GM18508 (cell line): ENCODE results near the gene STK17A.

Experiments used
- ATAC-seq: cut with Tn5 transposase; IDR thresholded peaks from one replicate; pipeline ENCODE4 v1.9.1; 2021; ENCODE audit warnings: moderate number of reproducible peaks; ENCODE audit not compliant: insufficient read depth, unreplicated experiment

The STK17A gene

DNA sequence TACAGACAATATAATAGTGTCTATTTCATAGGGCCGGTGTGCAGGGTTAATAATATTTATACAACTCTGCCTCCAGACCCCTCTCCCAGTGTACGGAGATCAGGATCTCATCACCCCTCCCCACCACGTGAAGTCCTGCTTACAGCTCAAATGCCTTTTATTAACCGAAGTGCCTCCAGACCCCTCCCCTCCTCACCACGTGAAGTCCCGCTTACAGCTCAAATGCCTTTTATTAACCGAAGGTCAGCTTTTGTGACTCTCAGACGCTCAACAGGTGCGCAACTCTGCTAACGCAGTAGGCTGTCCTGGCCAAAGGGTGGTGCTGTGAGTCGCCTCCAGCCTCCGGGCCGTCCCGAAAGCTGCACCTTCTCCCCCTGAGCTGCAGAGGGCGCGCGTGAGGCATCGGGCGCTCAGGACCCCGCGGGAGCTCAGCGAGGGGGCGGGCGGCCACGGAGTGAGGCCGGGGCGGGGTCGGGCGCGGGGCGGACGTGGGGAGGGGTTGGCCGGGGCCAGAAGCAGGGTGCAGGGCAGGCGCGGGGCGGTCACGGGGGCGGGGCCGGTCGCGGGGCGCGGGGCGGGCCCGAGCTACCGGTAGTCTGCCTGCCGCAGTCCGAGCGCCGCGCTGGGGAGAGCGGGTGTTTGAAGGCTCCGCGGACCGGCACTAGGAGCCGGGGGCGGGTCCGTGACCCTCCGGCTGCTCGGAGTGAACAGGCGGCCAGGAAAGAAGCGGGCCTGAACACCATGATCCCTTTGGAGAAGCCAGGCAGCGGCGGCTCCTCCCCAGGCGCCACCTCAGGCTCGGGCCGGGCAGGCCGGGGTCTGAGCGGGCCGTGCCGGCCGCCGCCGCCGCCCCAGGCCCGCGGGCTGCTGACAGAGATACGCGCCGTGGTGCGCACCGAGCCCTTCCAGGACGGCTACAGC is at the start of gene STK17A:
Gene STK17A, plus strand, starts transcription at position 606 of the 921 bp plus-strand sequence. Its CDS starts 136 bp downstream, at position 742.
- ATAC-seq, result peak; percentile 40

DNA sequence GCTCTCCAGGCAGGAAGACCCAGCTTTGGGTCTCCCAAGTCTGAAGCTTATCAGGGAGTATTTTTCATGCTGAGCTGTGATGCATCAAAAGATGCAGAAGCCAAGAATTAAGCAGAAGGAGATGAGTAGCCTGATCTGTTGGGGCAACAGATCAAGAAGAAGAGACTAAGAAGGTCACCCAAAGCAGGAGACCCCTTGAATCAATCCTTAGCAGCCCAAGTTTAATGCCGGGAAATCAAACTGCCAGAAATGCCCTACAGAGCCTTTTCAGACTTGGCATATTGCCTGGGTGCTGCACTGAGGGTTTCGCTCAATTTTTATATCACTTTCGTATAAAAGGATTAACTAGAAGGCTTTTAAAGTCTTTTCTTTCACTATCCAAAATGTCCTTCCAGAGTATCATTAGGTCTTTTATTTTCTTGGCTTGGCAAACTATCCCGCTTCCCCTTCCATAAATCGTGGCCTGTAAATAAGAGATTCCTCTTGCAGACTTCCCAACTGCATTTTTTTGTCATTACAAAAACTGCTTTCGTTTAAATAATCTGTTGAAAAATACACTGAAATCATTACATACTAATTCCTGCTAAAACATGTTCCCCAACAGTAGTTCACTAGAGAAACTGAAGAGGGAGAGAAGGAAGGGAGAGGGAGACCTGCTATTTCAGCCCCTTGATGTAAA is 49.0 kb upstream of the STK17A start:
- no peak for ATAC-seq

DNA sequence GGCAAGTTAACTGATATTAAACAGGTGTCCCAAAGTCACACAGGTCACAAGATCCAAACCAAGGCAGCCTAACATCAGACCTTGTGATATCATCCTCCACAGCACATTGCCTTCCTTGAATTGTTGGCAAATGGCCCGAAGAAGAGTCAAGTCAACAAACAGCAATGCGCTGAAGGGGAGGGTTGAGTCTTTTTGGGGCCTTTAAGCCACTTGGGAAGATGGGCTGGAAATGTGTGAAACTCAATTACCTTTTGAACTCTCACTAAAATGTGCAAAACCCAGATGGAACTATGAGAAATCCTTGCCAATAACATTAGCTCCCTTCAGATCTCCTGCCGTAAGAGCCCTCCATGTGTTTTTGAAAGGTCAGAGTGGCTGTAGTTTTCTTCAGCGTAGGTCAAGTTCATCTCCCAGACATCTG is 47.9 kb upstream of the STK17A start:
- ATAC-seq, result no peak

DNA sequence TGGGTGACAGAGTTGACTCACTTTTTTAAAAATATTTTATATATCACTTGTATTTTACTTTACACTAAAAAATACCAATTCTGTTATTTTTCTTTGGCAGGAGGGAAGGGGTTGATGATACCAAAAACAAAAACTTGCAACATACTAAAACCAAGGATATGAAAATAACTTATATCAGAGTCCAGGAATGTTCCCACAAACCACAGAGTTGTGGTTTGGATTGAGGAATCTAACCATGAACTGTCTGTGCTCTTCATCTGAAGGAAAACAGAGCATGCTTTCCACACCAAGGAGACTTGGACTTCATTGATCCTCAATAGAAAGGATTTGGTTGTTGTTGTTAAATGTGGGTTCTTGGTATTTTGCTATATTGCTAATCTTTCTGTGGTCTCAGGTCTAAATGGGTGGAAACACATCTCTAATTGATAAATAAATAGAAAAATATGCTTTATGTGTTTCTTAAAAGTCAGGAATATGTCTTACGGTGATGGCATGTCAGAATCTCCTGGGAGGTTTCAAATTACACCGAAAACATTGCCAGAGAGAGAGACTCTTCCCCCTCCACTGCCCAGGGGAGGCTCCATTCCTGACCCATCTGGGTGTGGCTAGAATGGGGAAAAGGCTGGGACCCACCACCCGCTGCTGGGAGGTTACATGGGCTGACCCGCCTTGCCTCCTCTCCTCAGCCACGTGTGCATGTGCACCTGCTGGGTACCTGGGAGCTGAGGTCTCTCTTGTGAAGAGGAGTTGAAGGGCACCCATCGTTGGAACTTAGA is 46.9 kb upstream of the STK17A start:
- ATAC-seq, result no peak

DNA sequence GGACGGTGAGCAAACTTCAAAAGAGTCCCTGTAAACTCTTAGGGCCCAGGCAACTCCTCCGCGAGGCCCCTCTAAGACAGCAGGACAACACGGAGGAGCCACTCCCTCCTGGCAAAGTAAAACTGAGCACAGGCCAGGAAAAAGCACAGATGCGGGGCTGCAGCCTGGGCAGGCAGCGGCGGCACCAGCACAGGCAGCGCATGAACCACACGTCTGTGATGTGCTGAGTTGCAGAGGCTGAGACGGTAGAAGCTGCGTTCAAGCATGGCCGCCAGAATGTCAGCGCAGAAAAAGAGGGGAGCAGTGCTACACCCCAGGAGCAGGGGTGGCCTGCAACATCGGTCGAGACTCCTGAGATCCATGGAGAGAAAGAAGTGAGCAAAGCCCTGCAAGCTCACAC is 46.1 kb upstream of the STK17A start:
- ATAC-seq, result no peak

DNA sequence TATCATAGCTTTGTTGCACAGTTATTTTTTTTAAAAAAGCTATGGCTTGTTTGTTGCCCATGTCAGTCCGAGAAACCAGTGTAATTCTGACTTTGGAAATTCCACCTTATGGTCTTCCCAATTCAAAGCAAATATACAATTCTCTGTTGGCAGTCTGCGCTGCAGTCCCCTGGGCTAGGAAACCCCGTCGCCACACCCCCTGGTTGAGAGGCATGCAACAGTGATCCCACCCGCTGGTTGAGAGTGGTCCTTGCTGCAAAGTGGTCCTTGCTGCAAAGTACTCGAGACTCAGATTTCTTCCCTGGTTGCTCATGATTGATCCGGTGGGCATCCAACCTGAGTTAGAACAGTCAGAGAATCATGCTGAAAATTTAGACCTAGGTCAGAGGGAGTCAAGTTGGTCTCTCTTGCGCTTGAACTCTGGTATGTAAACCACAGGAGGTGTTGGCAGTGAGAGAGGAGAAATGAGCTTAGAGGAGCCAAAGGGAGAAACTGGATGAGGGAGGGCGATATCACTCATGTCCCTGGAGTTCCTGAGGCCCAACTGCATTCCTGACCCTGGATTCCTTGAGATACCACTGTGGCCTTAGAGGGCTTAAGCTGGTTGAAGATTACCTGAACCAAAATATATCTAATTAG is 45.0 kb upstream of the STK17A start:
- ATAC-seq, result no peak

DNA sequence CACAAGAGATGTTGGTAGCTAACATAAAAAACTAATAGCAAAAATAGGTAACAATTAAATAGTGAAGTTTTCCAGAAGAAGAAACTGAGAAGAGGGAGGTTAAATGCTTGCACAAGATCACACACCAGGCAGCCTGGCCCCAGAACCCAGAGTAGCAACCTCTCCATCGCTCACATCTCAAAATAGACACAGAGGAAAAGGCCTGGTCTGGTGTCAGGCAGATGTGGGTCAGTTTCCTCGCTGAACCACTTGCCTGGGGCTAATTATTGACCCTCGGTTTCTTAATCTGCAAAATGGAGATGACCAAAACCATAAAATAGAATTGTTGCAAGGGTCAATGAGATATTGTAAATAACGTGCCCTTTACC is 44.5 kb upstream of the STK17A start:
- no peak for ATAC-seq

DNA sequence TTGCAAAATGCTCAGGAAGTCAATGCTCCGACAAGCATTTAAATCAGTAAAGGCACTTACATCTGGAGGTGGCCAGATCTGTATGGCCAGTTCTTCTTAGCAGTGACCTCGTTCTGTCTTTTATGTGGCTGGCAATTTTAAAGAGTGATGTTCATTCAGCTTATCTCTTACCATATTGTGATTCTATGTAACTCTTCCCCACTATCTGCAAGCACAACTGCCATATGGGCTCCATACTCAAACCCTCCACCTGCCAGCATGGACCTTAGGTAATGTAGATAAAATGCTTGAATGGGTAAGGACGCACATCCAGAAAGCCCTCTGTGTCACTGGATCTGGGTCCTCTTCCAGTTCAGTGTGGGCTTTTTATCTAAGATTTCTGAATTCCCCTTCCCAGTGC is 42.4 kb upstream of the STK17A start:
- no peak for ATAC-seq

DNA sequence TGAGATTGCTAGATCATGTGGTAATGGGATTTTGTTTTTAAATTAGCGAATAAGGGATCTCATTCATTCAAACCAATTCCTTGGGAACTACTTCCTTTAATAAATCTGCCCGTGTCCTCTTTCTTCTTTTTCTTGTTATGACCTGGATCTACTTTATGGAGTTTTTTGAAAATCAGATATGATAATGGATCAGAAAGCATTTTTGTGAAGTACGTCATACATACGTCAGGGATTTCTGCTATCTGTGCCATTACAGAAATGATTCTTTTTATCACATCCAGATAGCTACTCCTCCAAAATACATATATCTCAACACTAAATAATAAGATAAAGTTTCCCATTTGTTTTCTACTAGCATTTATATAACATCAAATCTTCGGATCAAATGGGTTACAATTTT is 40.2 kb upstream of the STK17A start:
- no peak for ATAC-seq

DNA sequence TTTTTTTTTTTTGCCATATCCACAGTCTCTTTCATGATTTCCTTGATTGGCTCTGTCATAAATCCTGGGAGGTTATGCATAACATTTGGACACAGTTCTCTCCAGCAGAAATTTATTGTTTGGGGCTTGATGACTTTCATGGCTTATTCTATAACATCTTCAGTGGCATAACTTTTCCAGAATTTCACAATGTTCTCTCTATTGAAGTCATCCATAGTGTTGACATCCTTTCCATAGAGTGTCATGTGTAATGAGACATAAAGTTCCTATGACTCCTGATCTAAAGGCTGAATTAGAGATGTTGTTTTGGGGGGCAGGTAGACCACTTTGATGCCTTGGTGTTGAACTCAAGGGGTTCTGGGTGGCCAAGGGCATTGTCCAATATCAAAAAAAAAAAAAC is 36.7 kb upstream of the STK17A start:
- ATAC-seq, result no peak

DNA sequence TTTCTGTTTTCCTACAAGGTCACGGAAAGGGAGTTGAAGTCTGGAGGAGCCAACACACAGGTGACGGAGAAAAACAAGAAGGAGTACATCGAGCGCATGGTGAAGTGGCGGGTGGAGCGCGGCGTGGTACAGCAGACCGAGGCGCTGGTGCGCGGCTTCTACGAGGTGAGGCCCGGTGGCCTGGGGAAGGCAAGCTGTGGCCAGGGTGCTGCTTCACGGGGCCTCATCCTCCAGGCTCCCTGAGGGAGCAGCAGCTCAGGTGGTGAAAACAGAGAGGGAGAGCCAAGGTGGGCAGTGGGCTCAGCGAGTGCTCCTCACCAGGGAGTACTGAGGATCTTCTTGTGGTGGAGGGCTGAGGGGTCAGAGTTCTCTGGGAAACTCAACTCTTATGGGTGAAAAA is 32.5 kb upstream of the STK17A start:
- ATAC-seq, result no peak

DNA sequence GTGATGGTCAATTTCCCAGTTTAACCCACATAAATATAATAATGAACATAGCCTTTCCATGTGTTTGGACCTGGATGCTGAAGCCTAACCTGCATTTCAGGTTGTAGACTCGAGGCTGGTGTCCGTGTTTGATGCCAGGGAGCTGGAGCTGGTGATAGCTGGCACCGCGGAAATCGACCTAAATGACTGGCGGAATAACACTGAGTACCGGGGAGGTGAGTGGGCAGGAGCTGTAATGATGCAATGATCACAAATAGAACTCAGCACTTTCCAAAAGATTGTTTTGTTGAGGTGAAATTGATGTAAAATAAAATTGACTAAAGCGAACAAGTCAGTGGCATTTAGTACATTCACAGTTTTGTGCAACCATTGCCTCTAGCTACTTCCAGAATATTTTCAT is 30.8 kb upstream of the STK17A start:
- no peak for ATAC-seq

DNA sequence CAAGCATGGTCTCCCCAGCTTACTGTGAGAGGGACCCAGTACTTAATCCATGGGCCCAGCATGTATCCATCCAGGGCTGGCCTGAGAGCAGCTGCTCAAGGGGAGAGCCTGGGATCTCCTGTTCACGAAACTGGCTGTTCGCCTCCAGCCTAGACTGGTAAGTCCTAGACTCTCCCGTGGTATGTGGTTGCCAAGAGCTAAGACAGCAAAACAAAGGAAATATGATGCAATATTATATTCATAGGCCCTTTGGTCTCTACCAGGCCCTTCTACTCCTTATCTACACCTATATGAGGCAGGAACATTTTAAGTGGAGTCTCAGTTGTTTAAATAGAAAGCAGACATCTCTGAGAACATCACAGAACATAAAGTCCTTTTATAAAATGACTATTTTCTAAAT is 28.9 kb upstream of the STK17A start:
- ATAC-seq, result no peak

DNA sequence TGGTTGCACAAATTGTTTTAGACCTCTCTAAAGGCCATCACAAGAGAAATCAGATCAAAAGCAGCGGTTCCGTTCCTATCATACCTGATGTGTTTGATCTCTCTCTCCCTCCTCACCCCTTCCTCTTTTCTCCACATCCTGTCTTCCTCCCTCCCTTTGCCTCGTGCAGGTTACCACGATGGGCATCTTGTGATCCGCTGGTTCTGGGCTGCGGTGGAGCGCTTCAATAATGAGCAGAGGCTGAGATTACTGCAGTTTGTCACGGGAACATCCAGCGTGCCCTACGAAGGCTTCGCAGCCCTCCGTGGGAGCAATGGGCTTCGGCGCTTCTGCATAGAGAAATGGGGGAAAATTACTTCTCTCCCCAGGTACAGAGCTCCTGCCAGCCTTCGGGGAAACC is 28.5 kb upstream of the STK17A start:
- no peak for ATAC-seq

DNA sequence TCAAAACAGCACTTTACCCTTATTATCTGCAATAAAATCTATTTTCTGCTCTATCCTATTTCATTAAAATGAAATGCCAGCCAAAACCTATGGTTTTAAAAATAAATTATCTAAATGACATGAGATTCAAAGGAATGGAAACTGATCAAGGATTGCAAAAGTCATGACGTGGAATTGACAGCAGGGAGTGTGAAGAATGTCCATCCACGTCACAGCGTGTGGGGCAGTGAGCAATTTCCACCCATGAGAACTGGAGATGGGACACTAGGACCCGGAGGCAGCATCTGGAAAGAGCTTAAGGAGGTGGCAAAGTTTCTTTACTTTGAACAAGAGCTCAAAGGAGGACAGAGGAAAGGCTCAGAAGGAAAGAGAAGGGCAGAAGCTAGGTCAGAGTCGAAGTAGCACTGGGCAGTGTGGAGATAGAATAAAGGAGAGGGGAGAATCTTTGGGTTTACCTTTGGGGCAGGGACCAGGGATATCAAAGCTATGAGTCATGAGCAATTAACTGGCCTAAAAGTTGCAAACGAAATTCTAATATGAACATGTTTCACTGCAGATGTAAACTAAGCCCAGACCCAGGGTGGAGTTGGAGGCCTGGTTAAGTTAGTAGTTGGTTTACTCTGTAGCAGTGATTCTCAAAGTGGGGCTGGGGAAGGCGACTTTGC is 24.9 kb upstream of the STK17A start:
- no peak for ATAC-seq

DNA sequence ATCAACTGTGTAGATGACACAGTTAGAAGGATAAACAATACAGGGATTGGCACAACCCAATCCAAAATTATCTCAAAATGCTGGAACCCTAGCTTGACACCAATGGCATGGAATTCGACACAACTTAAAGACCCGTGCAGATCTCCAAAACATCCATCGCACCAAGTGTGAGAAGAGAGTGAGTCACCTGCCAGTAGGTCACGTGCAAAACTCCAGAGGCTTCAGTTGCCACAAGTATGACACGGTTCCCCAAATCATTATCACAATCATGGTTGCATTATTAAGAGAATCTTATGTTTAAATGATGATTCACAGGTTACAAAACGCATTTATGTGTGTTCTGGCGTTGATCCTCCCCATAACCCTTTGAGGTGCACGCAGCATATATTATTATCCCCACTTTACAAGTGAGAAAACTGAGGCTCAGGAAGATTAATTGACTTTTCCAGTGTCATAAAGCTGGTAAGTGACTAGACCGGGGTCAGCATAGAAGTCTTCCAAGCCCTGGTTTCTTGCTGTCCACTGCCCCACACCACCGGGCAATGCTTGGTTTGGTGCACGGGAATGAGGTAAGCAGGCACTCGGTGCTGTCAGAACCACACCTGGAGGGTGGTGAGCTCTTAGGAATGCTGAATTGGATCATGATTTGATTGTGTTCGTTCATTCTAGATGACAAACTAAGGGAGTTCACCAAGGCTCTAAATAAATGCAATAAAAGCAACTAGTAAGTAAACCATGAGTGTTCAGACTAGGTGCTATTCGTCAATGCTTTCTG is 23.6 kb upstream of the STK17A start:
- no peak for ATAC-seq

DNA sequence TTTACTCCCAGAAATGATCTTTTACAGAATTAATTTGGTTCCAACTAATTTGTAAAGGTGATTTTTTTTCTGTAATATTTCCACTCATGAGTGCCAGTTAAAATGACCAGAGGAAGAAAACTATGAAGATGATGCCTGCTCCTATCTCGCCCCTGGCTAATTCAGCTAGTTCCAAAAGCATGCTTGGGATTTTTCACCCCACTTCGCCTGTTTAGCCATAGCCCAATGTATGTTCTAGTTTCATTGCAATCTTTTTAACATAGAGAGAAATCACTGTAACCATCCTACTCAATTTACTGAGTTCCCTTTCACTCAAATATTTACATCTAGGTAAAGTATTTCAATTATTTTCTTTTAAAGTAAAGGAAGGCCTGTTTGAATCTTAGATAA is 23.0 kb upstream of the STK17A start:
- no peak for ATAC-seq

DNA sequence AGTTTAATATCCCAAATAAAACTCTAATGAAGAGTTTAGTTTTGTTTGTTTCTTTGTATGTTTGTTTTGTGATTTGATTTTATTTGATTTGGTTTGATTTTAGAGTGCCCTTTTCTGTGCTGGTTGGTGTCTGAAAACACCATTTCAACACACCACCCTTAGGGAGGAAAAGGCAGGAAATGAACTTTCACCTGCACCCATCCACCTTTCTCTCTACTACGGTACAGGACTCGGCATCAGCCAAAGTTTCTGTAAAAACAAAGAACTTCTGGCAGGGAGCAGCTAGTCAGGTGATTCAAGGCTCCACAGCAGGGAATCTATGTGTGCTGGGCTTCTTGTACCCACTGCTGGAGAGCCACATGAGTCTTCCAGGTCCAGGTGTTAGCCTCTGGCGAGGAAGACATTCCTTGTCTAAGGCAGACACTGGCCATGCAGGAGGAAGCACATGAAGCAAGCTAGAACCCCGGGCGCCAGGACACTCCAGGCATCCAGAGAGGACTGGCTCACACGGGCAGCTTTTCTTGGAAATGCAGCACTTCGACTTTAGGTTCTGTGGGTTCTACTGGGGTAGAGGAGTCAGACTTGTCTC is 22.1 kb upstream of the STK17A start:
- ATAC-seq, result no peak

DNA sequence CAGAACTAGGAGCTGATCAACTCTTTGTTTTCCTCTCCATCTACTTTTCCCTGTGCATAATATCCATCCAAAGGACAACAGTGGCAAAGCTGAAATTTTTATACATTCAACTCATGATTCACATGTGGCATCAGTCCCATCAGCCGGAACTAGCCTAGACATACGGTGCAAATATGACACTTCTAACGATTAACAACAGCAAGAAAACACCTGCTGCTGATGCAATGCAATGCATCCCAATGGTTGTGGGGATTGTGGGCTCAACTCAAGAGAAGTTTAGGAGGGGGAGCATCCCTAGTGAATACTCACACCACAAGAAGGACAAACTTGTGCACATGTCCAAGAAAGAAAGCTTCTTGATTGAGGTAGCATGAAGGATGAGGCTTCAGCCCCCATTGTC is 20.5 kb upstream of the STK17A start:
- ATAC-seq, result no peak
